Measurements from ENCODE around the gene SNX11.

DNA sequence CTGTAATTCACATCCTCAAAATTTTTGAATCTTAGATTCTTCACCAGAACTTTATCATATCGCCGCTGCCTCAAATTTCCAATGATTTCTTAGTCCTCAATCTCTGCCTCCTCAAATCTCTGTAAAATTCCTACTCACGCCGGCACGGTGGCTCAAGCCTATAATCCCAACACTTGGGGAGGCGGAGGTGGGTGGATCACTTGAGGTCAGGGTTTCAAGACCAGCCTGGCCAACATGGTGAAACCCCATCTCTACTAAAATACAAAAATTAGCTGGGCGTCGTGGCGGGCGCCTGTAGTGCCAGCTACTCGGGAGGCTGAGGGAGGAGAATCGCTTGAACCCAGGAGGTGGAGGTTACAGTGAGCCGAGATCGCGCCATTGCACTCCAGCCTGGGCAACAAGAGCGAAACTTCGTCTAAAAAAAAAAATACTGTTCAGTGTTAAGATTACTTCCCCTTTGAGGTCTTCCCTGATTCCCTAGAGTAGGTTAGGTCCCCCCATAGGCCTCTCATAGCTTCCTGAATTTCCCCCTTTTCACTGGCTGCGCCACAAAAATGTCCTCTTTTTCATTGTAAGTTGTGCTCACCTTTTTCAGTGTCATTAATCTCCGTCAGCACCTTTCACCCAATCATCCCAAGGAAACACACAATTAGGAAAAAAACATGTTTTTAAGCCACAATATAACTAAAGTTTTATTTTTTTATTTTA is 5.4 kb upstream of the SNX11 start:
- TF ChIP-seq, protein P1, sequence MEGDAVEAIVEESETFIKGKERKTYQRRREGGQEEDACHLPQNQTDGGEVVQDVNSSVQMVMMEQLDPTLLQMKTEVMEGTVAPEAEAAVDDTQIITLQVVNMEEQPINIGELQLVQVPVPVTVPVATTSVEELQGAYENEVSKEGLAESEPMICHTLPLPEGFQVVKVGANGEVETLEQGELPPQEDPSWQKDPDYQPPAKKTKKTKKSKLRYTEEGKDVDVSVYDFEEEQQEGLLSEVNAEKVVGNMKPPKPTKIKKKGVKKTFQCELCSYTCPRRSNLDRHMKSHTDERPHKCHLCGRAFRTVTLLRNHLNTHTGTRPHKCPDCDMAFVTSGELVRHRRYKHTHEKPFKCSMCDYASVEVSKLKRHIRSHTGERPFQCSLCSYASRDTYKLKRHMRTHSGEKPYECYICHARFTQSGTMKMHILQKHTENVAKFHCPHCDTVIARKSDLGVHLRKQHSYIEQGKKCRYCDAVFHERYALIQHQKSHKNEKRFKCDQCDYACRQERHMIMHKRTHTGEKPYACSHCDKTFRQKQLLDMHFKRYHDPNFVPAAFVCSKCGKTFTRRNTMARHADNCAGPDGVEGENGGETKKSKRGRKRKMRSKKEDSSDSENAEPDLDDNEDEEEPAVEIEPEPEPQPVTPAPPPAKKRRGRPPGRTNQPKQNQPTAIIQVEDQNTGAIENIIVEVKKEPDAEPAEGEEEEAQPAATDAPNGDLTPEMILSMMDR (IDR thresholded peaks at IDR 0.05; ENCODE audit: borderline replicate concordance, extremely low read depth, low read length, poor library complexity, severe bottlenecking) = no peak
- no peak for TF ChIP-seq EZH2 (IDR thresholded peaks at IDR 0.05; ENCODE audit: borderline replicate concordance, low read depth, low read length, severe bottlenecking)
